ENCODE results near the gene SELENOI.

Gene SELENOI

DNA sequence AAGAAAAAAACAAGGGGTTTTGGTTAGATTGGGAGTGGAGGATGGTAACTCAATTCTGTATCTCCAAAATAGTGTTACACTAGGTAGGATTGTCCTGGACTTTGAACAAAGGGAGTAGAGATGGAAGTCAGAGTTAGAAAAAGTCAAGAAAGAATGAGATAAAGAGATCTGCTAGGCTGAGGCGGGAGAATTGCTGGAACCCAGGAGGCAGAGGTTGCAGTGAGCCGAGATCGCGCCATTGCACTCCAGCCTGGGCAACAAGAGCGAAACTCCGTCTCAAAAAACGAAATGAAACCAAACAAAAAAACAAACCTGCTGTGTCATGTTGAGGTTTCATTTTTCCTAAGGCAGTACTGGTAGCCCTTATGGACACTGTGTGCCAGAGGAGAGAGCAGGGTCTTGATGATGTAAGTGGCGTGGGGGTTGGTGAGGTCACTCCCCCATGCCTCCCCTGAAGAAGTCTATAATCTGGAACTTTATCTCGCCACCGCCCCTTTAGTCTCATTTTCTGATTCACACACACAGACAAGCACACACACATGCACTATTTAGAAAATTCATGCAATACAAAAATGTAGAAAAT lies 66.2 kb downstream of the SELENOI start:
- DNase-seq (ENCODE audit: low spot score) = no peak

DNA sequence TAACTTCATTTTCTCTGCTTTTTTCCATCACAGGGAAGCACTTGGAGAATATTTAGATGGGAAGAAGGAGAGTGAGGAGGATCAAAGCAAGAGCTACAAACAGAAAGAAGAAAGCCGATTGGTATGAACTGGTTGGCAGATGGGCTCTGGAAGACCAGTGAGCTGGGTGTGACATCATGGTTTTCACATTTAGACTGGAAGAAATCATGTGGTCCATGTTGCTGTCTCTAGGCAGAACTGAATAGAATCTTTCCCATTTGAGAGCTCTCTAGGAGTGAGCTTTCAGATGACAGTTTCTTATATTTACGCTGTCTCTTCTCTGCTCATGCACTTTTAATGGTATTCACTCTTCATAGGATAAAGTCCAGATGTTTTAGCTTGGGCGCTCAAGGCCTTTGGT lies 68.4 kb downstream of the SELENOI start:
- no peak for DNase-seq (ENCODE audit: low spot score)

DNA sequence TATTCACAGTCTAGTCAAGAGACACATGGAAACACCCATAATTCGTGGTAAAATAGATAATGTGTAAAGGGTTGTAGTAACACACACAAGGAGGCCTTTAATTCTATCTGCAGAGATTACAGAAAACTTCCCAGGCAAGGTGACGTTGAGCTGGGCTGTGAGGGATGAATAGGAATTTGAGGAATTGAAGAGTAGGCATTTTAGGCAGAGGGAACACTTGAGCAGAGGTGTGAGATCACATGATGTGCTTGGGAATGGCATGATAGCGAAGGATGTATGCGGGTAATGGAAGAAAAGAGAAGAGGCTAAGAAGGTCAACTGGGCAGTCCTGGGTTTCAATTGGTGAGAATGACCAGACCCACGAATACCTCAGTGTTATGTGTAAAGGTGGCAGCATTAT lies 76.0 kb downstream of the SELENOI start:
- DNase-seq (ENCODE audit: low spot score) = no peak

DNA sequence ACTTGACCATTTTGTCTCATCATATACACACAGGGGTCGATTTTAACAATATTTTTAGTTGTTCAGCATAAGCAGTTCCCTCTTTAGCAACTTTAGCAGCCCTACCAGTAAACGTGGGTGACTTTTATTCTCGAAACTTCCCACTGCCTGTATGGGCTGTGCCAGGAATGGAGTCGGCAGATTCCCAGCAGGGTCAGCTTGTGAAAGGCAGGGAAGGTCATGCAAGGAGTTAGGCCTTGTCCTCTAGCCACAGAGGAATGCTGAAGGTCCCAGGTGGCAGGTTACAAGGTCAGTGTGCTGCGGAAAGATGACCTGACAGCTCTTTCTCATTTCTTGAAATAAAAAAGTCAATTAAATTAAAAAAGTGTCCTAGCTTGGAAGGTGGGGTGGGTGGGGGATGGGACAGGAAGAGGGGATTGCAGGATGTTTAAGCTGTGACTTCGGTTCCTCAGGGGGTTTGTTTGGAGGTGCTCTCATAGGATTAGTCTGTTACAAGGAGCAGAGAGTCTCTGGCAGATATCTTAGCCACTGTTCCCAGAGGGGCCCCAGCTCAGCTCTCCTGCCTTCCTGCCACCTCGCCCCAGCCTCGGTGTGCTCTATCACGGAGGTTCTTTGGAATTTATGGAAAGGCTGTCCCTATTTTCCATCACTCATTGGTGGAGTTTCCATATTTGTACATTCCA lies 77.1 kb downstream of the SELENOI start:
- no peak for DNase-seq (ENCODE audit: low spot score)

DNA sequence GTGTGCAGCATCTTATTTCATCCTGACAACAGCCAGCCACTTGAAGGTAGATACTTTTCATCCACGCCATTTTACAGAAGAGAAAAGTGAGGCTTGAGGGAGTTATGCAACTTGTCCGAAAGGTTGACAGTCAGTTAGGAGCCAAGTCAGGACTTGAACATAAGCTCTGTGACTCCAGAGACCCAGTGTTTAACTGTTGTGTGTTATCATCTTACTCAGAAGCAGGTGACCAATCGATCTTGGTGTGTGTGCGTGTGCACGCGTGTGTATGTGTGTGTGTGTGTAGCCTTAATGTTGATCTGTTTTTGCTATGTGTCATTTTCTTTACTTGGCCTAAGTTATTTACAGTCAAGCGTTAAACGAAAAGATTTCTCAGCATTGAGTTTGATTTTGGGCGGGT lies 77.8 kb downstream of the SELENOI start:
- no peak for DNase-seq (ENCODE audit: low spot score)

DNA sequence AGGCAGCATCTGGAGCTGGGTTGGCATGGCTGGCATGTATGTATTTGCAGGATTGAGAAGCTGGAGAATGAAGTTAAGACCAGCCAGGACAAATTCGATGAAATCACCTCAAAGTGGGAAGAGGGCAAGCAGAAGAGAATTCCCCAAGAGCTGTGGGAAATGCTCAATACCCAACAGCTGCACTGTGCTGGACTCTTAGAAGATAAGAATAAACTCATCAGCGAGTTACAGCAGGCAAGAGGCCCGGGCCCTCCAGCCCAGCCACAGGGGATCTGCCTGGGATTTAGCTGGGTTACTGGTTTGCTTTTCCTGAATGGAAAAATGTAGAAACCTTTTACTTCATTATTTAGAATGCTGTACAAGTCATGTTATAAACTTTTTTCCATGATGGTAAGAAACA lies 78.3 kb downstream of the SELENOI start:
- no peak for DNase-seq (ENCODE audit: low spot score)

DNA sequence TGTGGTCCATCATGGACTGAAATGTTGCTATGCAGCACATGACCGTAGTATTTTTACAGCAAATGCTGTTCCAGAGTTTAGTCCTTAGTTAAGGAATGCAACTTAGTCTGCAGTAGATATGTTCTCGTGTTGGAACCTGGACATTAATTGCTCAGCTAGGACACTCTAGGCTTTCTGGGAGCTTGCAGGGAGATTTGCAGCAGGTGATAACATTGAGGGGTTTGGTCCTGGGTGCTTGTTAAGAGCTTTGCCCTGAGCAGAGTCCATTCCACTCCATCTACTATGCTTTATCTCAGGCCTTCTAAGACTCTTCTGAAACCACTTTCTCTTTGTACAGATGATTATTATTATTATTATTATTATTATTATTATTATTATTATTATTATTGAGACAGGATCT lies 82.9 kb downstream of the SELENOI start:
- no peak for DNase-seq (ENCODE audit: low spot score)

DNA sequence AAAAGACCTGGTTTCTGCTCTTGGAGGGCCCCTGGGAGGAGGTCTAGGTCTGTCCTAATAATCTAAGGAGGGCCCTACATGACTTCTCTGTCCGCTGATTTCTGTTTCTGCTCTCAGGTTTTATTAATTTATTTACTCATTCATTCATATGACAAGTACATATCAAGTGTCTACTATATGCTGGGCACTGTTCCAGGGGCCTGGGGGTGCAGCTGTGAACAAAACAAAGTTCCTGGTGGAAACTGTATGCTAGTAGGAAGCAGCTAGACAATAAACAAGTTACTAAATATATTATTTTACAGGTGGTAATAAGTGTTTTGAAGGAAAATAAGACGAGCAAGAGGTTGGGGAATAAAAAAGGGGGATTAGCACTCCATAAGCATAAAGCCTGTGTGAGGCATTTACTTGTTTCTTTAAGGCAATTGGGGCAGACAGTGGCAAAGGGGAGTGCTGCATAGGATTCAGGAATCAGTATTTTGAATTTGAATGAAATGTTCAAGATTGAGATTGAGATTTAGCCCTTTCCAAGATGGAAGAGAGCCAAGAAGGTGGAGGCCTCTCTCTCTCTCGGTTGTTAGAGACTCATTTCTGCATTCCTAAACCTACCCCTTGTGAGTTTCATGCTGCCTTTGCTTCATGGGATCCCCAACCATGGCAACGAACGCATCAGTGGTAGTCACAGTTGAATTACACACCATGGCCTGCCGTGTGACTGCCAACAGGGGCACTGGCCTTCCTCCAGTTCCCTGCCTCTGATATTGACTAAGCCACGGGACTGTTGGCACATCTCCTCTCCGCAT lies 84.0 kb downstream of the SELENOI start:
- DNase-seq (ENCODE audit: low spot score) = no peak

DNA sequence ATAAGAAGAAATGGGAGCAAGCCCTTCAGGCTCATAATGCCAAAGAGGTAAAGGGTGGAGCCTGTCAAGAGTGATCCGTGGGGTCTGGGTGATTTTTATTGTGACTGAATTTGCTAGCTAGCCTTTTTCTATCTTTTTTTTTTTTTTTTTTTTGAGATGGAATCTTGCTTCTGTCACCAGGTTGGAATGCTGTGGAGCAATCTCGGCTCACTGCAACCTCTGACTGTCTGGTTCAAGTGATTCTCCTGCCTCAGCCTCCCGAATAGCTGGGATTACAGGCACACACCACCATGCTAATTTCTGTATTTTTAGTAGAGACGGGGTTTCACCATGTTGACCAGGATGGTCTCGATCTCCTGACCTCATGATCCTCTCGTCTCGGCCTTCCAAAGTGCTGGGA lies 84.9 kb downstream of the SELENOI start:
- DNase-seq (ENCODE audit: low spot score) = no peak

DNA sequence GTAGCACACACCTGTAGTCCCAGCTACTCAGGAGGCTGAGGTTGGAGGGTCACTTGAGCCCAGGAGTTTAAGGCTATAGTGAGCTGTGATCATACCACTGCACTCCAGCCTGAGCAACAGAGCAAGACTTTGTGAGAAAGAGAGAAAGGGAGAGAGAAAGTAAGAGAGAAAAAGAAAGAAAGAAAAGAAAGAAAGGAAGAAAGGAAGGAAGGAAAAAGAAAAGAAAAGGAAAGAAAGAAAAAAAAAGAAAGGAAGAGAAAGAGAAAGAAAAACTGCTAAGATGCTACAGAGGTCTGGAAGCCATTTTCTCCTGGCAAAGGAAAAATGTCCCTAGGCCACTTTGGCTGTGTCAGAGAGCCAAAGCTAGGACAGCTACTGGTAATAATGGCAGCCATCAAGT lies 86.4 kb downstream of the SELENOI start:
- DNase-seq (ENCODE audit: low spot score) = no peak

DNA sequence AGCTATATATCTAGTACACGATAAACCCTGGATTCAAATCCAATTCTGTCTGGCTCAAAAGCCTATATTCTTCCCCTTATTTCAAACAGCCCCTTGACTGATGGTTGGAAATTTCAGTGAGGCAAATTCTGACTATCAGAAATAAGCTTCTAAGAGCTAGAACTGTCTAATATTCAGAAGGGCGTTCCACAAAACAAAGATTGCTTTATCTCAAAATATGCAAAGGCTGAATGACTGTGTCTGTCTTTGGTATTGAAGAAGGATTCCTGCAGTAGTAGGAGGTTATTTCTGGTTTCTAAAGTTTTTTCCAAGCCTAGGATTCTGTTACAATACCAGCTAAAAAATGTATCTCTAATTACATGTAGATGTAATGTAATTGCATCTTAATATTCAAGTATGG lies 86.9 kb downstream of the SELENOI start:
- DNase-seq (ENCODE audit: low spot score) = no peak

DNA sequence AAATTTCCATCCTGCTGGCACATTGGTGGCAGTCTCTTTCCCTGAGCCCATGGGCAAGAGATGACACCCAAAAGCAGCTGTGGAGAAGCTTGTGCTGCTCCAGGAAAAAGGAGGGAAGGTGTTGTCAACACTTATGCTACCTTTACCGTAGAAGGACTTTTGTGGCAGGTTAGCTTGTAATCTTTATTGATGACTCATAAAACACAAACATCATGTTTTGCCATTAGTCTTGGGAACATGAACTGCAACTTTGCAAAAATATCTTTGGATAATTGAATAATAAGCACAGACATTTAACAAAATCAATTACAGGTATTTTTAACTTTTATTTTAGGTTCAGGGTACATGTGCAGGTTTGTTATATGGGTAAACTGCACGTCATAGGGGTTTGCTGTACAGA lies 89.2 kb downstream of the SELENOI start:
- no peak for DNase-seq (ENCODE audit: low spot score)

DNA sequence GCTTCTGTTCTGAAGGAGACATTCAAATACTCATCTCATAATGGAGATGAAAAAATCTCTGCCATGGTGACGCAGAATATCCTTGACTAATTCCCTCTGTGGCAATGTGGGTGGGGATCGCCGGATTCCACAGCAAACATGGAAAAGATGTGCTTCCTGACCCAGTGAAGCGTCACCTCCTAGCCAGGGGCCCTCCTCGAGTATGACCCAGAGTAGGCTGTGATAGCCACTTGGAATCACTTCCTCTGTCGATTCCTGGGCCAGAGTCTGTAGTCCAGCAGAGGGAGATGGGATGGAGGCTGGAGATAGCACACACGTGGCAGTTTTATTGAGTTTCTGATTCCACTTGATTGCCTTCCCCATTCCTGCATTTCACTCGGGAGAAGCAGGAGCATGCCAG lies 92.6 kb downstream of the SELENOI start:
- DNase-seq (ENCODE audit: low spot score) = peak; percentile 27

DNA sequence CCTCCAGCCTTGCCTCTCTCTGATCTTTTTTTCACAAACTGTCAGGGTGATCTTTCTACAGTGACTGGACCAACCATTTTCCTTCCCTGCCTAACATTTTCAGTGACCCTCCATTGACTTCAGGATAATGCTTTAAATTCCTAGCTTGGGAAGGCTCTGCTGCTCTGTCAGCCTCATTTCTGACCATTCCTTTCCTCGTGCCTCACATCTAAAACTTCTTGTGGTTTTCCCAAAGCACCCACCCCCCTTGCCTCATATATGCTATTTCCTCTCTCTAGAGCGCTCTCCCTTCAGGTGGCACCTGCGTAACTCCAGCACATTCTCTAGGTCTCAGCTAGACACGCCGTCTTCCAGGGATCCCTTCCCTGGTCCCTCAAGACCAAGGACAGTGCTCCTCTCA lies 93.0 kb downstream of the SELENOI start:
- DNase-seq (ENCODE audit: low spot score) = no peak

DNA sequence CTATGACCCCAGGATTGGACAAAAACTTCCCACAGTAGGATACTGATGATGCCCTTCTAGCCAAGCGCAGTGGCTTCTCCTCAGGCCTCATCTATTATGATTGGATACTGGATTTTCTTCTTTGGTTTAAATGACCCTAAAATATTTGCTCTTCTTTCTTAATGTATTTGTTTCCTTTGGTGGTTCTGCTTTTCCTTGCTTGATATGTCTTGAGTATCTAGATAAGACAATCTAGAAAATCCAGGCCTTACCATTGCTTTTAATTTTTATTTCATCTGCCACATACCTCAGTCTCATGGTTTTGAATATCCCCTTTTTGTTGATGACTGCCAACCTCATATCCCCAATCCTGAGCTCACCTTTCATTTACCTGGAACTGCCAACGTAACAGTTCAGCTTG lies 96.4 kb downstream of the SELENOI start:
- DNase-seq (ENCODE audit: low spot score) = no peak

DNA sequence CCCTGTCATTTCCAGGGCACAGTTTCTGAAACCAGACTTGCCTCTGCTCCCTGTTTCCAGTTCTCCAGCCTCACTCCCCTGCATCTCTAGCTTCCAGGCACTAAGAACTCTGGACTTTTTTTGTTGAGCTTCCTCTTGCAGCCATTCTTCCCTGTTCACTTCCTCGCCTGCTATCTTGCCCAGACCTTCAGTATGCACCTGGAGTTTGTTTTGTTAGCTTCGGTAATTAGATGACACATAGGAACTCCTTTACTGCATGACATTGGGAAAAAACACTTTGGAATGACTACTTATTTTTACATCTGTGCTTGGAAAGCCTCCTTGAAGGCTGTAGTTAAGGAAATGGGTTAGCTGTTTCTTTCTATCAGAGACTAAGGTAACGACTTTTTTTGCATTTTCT lies 96.8 kb downstream of the SELENOI start:
- no peak for DNase-seq (ENCODE audit: low spot score)

DNA sequence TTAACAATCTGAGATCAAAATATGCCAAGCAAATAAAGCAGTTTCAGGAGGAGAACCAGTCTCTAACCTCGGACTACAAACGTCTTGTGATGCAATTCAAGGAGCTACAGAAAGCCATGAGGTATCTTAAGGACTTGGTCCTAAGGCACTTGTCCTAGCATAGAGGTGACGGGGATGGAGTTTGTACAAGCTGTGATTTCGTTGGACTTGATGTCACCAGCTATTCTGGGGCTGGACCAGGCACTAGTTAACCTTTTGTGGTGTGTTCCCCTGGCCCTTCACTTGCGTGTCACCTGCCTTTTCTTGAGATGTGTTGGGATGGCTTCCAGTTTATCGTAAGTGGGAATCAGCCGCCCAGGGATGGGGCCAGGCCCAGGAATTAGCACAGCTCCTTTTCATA lies 98.3 kb downstream of the SELENOI start:
- DNase-seq (ENCODE audit: low spot score) = no peak

Measured in kidney capillary endothelial cell (primary cell).